Activated gamma-delta T cell treated with Interleukin-2 at 50 U/mL for 16 hours (primary cell): ENCODE results near the gene PAK3.

Source experiments
- DNase-seq: peaks from one replicate; pipeline ENCODE4 v3.0.0-alpha.2; 2020

Gene PAK3

DNA sequence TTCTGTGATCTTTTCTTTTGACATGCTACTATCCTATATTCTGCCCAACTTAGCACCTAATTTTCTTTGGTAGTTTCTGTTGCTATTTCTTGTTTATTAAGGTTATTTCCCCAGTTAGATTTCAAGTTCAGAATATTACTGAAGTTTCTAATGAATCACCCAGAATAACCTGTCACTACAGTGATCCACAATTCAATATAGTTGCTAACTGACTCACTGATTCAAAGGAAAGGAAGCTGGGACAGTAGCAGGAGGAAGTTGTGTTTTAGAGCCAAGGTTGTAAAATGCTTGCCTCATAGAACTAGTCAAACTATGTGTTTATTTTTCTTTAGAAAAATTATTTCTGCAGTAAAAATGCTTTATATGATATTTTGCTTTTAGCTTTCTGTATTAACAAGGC, 37.4 kb downstream of the PAK3 start:
- no peak for DNase-seq

DNA sequence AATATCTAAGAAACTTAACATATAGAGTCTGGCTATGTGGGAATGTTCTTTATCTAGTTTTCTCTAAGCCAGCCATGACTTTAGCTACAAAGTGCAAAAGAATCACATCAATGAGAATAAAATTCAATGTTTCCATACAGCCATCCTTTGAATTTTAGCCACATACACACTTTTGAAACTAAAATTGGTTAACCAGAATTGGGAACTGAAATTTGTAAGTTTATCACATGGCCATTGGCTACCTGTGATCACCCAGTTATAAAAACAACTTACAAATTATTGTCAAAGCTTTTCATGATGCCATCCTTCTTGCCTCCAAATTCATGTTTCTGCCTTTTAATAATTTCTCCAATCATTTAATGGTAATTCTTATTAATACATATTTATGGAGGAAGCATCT, 49.9 kb downstream of the PAK3 start:
- no peak for DNase-seq

DNA sequence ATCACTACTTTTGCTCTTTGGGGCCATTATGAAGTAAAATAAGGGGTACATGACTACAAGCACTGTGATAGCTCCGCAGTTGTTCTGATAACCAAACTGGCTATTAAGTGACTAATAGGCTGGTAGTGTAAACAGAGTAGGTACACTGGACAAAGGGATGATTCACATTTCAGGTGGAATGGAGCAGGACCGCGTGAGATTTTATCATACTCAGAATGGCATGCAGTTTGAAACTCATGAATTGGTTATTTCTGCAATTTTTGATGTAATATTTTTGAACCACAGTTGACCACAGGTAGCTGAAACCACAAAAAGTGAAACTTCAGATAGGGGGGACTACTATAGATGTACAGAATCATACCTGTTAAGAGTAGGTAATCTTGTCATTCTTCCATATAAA, 55.8 kb downstream of the PAK3 start:
- no peak for DNase-seq

DNA sequence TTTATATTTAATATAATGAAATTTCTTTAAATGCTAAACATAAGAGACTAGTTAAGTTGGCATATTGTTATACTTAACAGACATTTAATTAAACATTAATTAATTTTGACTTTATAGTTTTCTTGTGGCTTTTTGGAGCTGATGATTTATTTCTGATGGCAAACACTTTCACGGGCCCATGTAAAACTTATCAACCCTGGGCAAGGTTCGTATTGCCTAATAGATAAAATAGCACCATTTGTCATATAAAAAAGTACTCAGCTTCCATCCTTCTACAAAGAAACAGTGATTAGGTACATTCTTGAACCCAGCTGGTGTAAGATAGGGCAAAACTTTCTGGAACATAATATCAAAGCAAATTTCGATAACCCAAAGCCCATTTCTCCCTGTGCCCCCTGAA, 63.2 kb downstream of the PAK3 start:
- DNase-seq = no peak

DNA sequence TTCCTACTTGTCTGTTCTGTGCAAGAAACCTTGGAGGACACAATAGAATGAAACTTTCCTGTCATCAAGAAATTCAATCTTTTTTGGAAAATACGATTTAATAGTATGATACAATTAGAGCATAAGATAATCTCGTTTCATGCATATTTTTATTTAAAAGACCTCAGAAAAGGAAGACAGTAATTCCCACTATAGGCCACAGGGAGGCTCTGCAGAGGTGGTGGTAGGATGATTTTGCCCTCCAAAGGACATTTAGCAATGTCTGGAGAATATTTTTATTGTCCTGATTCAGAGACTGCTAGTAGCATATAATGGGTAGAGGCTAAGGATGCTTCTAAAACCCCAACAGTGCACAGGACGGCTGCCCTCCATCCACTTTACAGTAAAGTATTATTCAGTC, 68.7 kb downstream of the PAK3 start:
- DNase-seq = no peak

DNA sequence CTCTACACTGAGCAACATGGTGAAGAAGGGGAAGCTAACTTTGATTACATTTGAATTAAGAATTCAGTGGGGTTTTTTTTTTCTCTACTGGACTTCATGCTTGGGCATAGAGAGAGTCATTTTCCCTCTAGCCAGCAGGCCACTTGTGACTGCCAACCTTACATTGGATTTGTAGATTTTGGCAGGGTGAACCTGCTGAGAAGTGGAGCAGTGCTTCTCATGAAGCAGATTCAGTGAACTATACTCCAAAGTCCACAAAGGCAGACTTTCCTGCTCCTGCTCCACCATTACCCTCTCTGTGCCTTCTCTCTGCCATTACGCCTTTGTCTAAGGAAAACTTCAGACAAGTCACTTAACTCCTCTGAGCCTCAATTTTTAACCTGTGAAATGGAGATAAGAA, 69.9 kb downstream of the PAK3 start:
- no peak for DNase-seq

DNA sequence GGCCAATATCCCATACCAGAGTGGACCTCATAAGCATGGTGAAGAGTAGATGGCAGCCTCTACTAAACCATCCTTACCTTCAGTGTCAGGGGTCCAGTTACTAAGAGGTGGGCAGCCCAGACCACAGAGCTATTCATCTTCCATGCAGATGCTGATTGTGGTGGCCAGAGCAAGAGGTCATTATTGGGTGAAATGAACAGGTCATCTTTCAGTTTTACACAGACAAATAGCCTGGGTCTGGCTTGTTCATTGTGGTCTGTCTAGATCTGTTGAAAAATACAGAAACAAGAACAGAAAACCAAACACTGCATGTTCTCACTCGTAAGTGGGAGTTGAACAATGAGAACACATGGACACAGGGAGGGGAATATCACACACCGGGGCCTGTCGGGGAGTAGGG, 71.3 kb downstream of the PAK3 start:
- no peak for DNase-seq

DNA sequence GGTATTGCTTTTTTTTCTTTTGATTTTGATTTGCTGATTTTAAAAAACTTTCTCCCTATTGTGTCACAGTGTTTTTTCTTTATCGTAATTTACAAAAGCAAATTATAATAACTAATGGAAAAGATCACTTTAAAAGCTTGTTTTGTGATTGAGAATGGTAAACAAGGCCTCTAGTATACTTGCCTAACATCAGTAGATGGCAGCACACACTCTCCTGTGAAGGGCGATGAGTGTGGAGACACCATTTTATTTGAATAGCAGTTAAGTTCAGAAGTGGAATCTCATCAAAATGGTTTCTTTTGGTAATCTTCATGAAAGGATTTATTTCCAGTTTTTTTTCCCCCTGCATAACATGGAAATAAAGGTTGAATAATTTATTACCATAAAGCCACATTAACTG, 72.3 kb downstream of the PAK3 start:
- no peak for DNase-seq

DNA sequence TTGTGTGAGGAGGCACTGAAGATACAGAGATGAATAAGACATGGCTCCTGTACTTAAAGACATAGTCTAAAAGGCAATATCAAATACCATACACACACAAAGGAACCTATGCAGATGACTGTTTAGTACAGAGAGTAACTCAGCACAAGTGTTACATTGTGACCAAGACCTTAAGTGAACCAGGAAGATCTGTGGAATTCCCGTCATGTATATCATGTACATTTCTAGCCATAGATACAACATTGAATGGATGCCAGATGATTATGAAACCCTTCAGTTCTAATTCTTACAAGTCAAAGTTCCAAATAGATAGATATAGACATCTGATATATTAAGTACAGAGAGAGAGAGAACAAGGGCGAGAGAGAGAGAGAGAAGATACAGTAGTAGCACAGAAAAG, 73.2 kb downstream of the PAK3 start:
- DNase-seq = no peak

DNA sequence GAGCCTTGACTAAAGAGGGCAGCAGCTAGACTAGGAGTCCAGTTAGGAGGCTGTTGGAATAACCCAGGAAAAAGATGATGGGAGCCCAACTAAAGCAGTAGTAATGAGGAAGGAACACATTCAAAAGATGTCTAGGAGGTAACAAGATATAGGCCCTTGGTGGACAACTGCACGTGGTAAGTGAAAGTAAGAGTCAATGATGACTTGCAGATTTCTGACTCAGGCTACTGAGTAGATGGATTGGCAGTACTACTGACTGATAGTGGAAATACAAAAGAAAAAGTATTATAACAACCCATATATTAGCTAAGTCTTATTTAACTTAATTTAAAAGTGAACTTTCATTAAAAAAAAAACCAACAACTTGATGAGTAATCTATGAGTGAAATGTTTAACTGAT, 74.0 kb downstream of the PAK3 start:
- DNase-seq = no peak

DNA sequence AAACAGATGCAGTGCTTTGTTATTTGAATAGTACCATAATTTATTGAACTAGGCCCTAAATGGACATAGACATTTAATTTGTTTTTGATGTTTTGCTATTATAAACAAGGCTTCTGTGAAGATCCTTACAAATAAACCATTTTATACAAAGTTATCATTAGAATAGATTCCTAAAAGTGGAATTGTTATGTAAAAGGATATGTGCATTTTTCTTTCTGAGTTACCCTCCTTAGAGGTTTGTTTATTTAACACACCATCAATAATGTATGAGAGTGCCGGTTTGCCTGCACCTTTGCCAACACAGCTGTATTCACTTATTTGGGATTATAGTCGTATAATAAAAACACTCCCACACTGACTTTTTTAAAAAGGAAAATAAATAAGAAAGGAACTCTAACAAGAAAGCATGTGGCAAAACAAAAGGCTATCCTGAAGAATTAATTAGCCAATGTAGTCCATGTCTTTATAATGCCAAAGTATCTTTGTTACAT, 84.8 kb downstream of the PAK3 start:
- no peak for DNase-seq

DNA sequence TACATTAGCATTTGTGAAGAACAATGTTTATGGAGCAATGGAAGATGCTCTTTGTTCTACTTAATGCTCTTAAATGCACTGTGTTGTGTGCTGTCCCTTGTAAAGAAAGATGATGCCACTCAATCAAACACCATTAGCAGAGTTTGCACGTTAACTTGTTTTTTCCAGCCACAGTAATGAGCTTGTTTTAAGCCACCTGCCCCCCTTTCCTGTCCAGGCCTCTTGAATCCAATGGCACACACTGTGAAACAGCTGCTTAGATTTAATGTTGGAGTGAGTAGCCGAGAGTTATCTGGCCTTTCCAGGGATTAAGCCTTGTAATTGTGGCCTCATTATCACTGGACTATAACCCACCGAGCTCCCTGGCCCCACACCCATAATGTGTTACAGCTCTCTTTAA, 86.0 kb downstream of the PAK3 start:
- DNase-seq = no peak

DNA sequence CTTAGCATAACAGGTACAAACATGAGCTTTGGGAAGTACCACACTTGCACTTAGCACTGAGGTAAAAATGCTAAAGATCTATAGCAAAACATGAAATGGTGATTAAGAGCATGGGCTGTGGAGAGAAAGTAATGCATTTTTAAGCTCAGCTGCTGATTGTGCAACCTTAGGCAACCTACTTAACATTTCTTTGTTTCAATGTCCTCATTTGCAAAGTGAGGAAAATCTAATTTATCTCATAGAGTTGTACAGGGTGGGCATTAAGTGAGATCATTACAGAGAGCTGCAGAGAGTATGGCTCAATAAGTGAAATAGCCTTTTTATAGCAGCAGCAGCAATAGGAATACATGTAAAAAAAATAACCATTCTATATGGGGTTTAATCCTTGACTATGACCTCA, 87.0 kb downstream of the PAK3 start:
- DNase-seq = no peak

DNA sequence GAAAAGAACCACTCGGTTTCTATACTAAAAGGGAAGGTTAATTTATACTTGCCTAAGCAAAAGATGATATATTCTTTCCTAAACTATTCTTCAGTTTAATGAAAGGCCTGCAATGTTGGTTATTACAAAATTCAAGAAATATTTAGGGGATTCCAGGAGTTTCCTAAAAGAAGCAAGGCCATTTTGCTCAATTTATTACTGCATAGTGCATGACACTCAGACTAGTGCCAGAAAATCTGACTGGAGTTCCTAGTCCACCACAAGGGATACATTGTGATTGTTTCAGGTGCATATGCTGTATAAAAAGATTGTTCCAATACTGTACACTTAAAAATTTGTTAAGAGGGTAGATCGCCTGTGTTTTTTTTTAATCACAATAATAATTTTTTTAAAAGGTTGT, 95.6 kb downstream of the PAK3 start:
- DNase-seq = no peak

DNA sequence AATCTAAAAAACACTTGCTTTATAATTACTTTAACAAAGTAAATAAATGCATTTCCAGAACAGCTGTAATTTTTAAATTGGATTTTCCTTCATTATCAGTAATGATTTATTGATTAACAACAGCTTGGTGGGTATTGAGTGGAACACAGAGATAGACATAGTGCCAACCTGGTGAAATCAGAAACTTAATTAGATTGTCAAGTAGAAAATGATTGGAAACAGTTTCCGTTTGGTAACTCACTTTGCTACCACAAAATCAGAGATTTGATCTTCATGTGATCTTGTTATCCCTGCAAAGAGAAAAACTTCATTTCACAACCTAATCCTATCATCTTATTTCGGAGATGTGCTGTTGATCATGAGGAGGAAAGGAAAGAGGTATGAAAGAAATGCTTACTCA, 103.5 kb downstream of the PAK3 start:
- DNase-seq = no peak

DNA sequence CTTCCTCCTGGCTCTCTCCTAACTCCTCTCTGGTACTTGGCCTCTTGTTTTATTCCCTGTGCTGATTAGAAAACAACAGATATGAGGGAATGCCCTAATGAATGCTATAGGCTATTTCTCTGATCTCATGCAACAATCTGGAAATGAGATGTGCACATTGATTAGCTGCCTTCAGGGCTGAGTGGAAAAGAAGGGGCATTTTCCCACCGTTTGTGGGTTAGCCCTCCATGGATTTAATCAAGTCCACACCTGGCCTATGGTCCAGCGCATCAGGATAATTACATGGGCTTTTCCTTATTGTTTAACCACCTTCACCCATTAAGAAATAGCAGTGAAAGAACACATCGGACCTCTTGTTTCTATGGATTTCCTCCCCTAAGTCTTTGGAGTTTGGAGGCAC, 104.3 kb downstream of the PAK3 start:
- DNase-seq = no peak

DNA sequence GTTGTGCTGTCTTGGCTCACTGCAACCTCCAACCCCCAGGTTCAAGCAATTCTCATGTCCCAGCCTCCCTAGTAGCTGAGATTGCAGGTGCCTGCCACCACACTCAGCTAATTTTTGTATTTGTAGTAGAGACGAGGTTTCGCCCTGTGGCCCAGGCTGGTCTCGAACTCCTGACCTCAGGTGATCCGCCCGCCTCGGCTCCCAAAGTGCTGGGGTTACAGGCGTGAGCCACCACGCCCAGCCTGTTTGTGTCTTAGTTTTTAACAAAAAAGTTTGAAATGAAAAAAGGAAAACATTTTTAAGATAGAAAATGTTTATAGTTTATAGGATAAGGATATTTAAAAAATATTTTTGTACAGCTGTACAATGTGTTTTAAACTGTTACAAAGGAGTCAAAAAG, 111.9 kb downstream of the PAK3 start:
- no peak for DNase-seq

DNA sequence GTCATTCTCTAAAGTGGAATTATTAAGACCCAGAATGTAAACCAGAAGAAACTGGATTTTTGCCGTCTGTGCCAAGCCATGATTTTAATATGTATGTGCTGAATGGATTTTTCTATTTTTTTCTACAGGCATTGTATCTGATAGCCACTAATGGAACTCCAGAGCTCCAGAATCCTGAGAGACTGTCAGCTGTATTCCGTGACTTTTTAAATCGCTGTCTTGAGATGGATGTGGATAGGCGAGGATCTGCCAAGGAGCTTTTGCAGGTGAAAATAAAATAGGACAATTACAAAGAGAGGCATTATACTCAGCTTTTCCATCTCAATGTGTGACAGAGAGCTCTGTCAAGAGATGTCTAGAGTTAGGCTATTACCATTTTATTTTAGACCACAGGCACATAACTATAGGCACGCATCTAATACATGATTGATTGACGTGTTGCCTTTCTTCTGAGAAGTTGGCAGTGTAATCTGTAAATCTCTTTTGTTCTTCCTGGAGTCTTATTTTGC, 120.4 kb downstream of the PAK3 start:
- no peak for DNase-seq

DNA sequence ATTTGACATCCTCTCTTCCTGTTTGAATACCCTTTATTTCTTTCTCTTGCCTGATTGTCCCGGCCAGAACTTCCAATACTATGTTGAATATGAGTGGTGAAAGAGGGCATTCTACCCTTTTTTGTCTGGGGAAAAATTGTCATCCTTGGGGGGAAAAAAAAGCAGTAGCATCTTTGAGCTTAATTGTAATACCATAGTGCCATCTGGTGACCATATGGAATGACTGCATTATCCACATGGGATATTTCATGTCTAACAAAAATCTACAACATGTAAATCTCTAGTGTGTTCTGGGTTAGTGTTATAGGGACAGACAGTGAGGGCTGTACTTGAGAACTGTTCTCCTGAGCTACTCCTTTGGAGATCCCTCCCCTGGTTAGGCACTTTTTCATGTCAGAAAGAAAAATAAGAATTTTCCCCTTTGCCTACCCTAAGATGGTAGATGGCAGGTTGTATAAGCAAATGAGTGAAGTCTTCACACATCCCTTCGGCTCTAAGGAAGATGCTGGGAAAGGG, 148.3 kb downstream of the PAK3 start:
- DNase-seq = no peak

DNA sequence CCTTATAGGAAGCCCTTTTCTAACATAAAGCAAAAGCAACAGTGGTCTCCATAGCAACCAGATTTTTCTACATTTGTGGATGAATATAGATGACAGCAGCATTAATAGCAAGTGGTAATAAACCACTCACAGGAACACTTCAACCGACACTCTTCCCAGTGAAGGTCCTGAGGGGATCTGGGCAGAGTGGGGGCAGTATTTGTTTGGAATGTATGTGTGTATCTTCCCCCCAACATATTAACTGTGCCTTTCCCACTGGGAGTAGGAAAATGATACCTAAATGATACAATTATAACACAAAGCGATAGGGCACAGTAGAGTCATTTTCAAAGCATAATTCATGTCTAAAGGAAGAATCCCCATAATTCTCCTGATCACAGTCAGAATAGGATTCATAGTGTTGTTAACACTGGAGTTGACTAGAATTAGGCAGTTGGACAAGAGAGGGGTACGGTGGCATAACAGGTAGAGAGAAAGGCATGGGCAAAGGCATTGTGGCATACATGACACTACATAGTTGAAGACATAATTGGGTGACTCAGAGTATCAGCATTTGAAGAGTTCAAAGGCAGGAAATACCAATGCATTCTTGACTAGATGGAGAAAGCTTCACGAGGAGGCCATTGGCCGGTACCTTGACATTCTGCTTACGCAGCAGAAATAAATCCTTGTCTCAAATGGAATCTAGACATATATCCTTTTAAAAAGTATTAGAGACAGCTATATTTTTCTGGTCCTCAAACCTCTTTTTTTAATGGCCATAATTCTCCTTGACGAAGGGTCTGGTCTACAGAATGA, 159.1 kb downstream of the PAK3 start:
- DNase-seq = no peak

DNA sequence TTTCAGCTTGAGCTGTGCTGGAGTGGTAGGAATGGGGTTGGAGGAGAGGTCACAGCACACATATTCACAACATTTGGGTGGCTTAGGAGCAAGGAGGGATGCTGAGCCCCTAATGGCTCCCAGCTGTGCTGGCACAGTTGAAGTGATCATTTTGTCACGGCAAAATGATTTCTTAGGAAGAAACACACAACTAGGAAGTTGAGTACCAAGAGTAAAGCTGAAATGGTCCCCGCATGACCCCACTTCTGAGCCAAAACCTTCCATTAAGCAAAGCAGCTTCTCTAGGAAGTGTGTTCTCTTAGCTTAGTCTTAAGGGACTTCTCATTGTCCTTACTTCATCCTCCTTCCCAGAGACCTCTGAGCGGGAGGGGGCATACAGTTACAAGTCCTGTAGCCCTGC, 161.7 kb downstream of the PAK3 start:
- DNase-seq = no peak

DNA sequence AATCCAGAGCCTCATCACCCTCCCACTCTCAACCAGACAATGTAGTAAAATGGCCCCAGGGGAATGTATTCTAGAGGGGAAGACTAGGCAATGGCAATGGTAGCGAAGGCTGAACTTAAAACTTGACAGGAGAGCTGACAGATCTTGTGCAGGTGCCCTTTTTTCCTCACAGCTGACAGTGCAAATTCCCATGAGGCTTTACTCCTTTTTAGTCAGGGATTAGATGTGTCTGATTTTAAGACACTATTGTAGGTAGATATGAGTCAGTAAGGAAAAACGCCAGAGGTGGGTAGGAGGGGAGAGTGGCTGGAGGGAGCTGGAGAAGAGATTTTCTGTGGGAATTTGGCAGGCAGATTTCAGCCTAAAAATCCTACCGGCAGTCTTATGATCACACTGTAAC, 163.6 kb downstream of the PAK3 start:
- no peak for DNase-seq

DNA sequence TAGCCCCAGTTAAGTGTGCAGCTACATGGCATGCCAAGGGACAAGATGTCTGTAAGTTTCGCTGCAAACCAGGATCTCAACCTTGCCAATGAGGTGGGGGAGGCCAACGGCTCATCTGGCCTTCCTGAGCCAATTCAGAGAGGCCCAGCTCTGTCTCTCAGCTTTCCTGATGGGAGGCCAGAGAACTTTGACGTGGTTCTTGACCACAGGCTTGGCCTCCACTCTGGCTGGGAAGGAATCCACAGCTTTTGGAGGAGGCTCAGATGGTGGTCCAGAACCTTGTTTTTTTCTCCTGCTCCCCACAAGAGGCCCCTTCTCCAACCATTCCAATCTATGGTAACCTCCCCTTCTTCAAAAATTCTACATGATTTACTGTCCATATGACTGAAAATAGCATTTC, 164.5 kb downstream of the PAK3 start:
- DNase-seq = no peak

DNA sequence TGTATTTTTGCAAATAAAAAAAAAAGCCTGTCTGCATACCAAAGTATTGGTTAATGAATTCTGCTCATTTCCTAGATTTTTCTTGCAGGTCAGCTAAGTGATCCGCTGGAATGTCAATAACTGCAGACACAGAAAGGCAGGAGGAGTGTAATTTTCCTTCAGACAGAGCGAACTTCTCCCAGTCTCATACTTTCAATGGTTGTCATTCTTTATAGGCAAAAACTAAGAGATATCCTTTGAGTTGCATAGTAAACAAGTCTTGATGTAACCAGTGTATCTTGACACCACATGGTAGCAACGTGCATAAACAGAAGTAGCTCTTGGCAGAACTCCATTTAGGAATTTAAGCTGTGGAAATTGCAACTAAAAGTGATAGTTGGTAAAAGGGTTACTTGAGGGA, 166.1 kb downstream of the PAK3 start:
- no peak for DNase-seq

DNA sequence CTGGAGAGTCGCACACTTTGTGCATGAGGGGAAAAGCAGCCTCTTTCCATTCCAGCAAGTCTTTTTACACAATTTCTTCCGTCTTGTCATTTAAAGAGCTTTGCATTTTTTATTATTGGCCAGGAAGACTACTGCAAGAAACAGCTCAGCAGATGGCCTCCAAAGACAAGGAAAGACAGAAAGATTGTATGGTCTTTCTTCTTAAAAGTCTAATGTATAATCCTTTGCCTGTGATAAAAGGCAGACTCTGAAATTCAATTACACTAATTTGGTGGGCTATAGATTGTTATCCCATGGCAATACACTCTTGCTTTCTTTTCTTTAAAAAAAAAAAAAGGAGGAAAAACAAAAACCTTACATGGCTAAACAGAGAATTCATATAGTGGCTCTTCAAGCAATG, 168.4 kb downstream of the PAK3 start:
- no peak for DNase-seq
